H1 (cell line): ENCODE results near the gene PCF11. TPM values are rescaled to one million over a fixed set of nuclear protein-coding genes. Genes with fewer than 3 reads are reported as not detected.

ENCODE experiments used
- ATF3 ChIP-seq: IDR thresholded peaks from 2 replicates; pipeline ENCODE4 v1.6.1; 2011; ENCODE audit warnings: low read depth, mild to moderate bottlenecking, low read length; ENCODE audit not compliant: insufficient read depth
- polyA plus RNA-seq, 7 experiments: library from polyadenylated mRNA; depleted of rRNA in 3 of 7; stranded (reverse) in 5 of 7; unstranded in 2 of 7; fragments of >200 nt in 5 of 7; fragments of 200-250 nt in 2 of 7; gene quantifications; 1 replicate in 5 of 7; 2 replicates in 1 of 7; 4 replicates in 1 of 7; pipeline versions ENCODE4 v1.2.1 to v1.2.3, GENCODE V29; 2011 to 2013; ENCODE audit warnings: missing spikeins in 2 of 7, mixed read lengths in 2 of 7
- small RNA-seq: library from polyadenylated mRNA; stranded (forward); fragments of <200 nt; extraction: miRNeasy Mini kit (QIAGEN cat#:217004); gene quantifications from one replicate; pipeline ENCODE3, GENCODE V24; 2013; ENCODE audit not compliant: insufficient read depth
- total RNA-seq: library from RNA; stranded (reverse); fragmentation: NEBNext Ultra II Directional; extraction: Animal tissue kit (Norgen Biotek cat#: 25700); gene quantifications from 2 replicates; pipeline ENCODE4 v1.2.1, GENCODE V29; 2021

PCF11 gene
- total and polyA plus RNA-seq, 2 of the 8 experiments (the other 6 are each of a cell fraction or from before 2014, with no cell fraction given) = 25.1 to 47.7 TPM

GRCh38 chr11:83235825-83236224, 78.9 kb downstream of the PCF11 start (continued):
- no peak for TF ChIP-seq ATF3

Small RNA genes lying within 50 kb of the gene (small RNA-seq; reads per million reads assigned to genes)
- gene AP000873.5 = not detected

Other genes starting within 250 kb of the PCF11 start
- gene RAB30, start 85.2 kb upstream of the PCF11 start, total RNA-seq = 9.2 and 11.7 TPM in 2 replicates
- 1.2 and 1.6 TPM in 2 replicates for gene RAB30, start 85.2 kb upstream of the PCF11 start, polyA plus RNA-seq (2011; rRNA removed)
- 5.5 and 5.6 TPM in 2 replicates for gene ANKRD42, start 36.6 kb downstream of the PCF11 start, total RNA-seq
- 1.4 and 2.0 TPM in 2 replicates for gene ANKRD42, start 36.6 kb downstream of the PCF11 start, polyA plus RNA-seq (2011; rRNA removed)
- 47.0 and 54.5 TPM in 2 replicates for gene CCDC90B, start 129.2 kb downstream of the PCF11 start, total RNA-seq
- gene CCDC90B, start 129.2 kb downstream of the PCF11 start, polyA plus RNA-seq (2011; rRNA removed) = 18.9 and 21.8 TPM in 2 replicates